K562 (cell line): ENCODE data around the gene CBX8. TPM values are rescaled to one million over a fixed set of nuclear protein-coding genes. Genes with fewer than 3 reads are reported as not detected.

ENCODE experiments used
- ATAC-seq: fragments of 200-7000 bp; cut with Tn5 transposase; 3 replicates; pipeline ENCODE4 v1.9.1; 2020; ENCODE audit warnings: moderate library complexity
- BruUV-seq: library from RNA; stranded (reverse); fragments of 400-500 nt; replicated peaks from 2 replicates; lab custom pipeline; 2021; lab: Mats Ljungman, UMichigan
- CTCF ChIA-PET: fragments of 300-600 bp; formaldehyde crosslinking; extraction: SDS; loops from one replicate; lab custom pipeline; 2021; ENCODE audit warnings: low intra/inter-chr PET ratio; lab: Yijun Ruan, JAX
- POLR2A ChIA-PET: fragments of 300-600, 350-650 bp; sonication (Branson Sonifier 250); formaldehyde crosslinking; extraction: SDS; loops from one replicate; lab custom pipeline; 2021; ENCODE audit warnings: antibody characterized with exemption, inconsistent platforms; lab: Yijun Ruan, JAX
- DNase-seq, 4 experiments: peaks; one replicate each; pipeline versions ENCODE4 v3.0.0 to v3.0.0-alpha.2; 2011 to 2018; ENCODE audit warnings: low spot score in 3 of 4, mixed read lengths in 3 of 4; ENCODE audit errors: extremely low read depth in 1 of 4
- FAIRE-seq: peaks from 2 replicates; lab custom pipeline; 2011; peaks lifted over from hg19 to GRCh38; lab: Jason Lieb, UNC
- H2AFZ ChIP-seq: 2 replicates; pipeline ENCODE4 v1.6.0; 2011; ENCODE audit warnings: low read depth, low read length, control low read depth, inconsistent platforms
- H3K27ac ChIP-seq: fragments of 200-600 bp; 3 replicates; pipeline ENCODE4 v1.8.0; 2011; ENCODE audit warnings: low read depth, mild to moderate bottlenecking, control low read depth, inconsistent platforms, low read length, moderate library complexity, mixed read lengths; ENCODE audit errors: extremely low read depth
- H3K27me3 ChIP-seq, 2 experiments: fragments of 300-600 bp in 1 of 2; 2 replicates in 1 of 2; 3 replicates in 1 of 2; pipeline versions ENCODE4 v1.6.0 to v1.8.0; 2011; ENCODE audit warnings: inconsistent platforms in 2 of 2, low read length in 2 of 2, mild to moderate bottlenecking in 1 of 2, mixed read lengths in 1 of 2, moderate library complexity in 1 of 2; ENCODE audit not compliant: control insufficient read depth in 2 of 2, insufficient read depth in 2 of 2
- H3K36me3 ChIP-seq: fragments of 300-600 bp; 3 replicates; pipeline ENCODE4 v1.8.0; 2011; ENCODE audit warnings: mild to moderate bottlenecking, low read length, inconsistent platforms; ENCODE audit not compliant: control insufficient read depth, insufficient read depth
- H3K4me1 ChIP-seq, 2 experiments: fragments of 200-600 bp in 1 of 2; replicated peaks in 1 of 2; 2 replicates in 1 of 2; 3 replicates in 1 of 2; pipeline versions ENCODE4 v1.5.1 to v1.8.0; 2011; ENCODE audit warnings: inconsistent platforms in 2 of 2, low read length in 2 of 2, mild to moderate bottlenecking in 1 of 2, mixed read lengths in 1 of 2, moderate library complexity in 1 of 2; ENCODE audit not compliant: control insufficient read depth in 2 of 2, insufficient read depth in 2 of 2
- H3K4me2 ChIP-seq: 2 replicates; pipeline ENCODE4 v1.6.1; 2011; ENCODE audit warnings: low read length, control low read depth, inconsistent platforms, mixed read lengths; ENCODE audit not compliant: insufficient read depth
- H3K4me3 ChIP-seq: fragments of 200-600 bp; sonication (generic), shearing (Covaris generic); 2 replicates; pipeline ENCODE4 v1.5.1; 2016; ENCODE audit warnings: control low read depth, inconsistent platforms
- H3K79me2 ChIP-seq: fragments of 200-600 bp; 3 replicates; pipeline ENCODE4 v1.8.0; 2011; ENCODE audit warnings: low read length, inconsistent platforms; ENCODE audit not compliant: control insufficient read depth, insufficient read depth
- H3K9ac ChIP-seq, 2 experiments: 2 replicates each; pipeline versions ENCODE4 v1.6.0 to v1.6.1; 2011; ENCODE audit warnings: low read depth in 2 of 2, low read length in 2 of 2, control low read depth in 1 of 2, inconsistent platforms in 1 of 2, mild to moderate bottlenecking in 1 of 2, mixed read lengths in 1 of 2; ENCODE audit not compliant: insufficient read depth in 1 of 2
- H3K9me1 ChIP-seq: one replicate; pipeline ENCODE4 v1.6.0; 2011; ENCODE audit warnings: inconsistent platforms, mild to moderate bottlenecking, low read length, moderate library complexity; ENCODE audit not compliant: control insufficient read depth, insufficient read depth
- H3K9me3 ChIP-seq: replicated peaks from 2 replicates; pipeline ENCODE4 v1.5.1; 2011; ENCODE audit warnings: low read depth, low read length, inconsistent platforms; ENCODE audit not compliant: control insufficient read depth, insufficient read depth
- H4K20me1 ChIP-seq: replicated peaks from 2 replicates; pipeline ENCODE4 v1.6.1; 2011; ENCODE audit warnings: low read length, inconsistent platforms, mixed read lengths; ENCODE audit not compliant: control insufficient read depth, insufficient read depth
- NFRKB ChIP-seq: fragments of 450-650 bp; IDR thresholded peaks from 2 replicates; pipeline ENCODE4 v1.6.1; 2016; ENCODE audit warnings: low read depth
- POLR2G ChIP-seq: fragments of 200-400 bp; formaldehyde crosslinking; IDR thresholded peaks from 2 replicates; pipeline ENCODE4 v1.6.1; 2017; ENCODE audit warnings: low read depth, mild to moderate bottlenecking, antibody characterized with exemption, low read length, moderate library complexity
- SAP30 ChIP-seq: fragments of 200-600 bp; sonication (generic); IDR thresholded peaks from 2 replicates; pipeline ENCODE4 v1.6.1; 2012; ENCODE audit warnings: borderline replicate concordance, low read depth, mild to moderate bottlenecking, moderate library complexity, low read length, control low read depth, inconsistent platforms; ENCODE audit not compliant: insufficient read depth, poor library complexity, severe bottlenecking
- TCF15 ChIP-seq: fragments of 250-450 bp; sonication (Bioruptor Pico); IDR thresholded peaks from 2 replicates; pipeline ENCODE4 v1.8.0; 2022; ENCODE audit warnings: moderate library complexity, mild to moderate bottlenecking, inconsistent platforms
- XRCC4 ChIP-seq: IDR thresholded peaks from one replicate; pipeline ENCODE4 v1.6.1; 2011; ENCODE audit not compliant: insufficient read depth, insufficient read length; ENCODE audit errors: extremely low read depth
- ZBTB40 ChIP-seq, 2 experiments: fragments of 450-650 bp in 1 of 2; sonication (generic) in 1 of 2; formaldehyde crosslinking in 1 of 2; IDR thresholded peaks; 2 replicates each; pipeline versions ENCODE4 v1.7.1 to v1.9.0; 2016 to 2022; ENCODE audit warnings: inconsistent platforms in 1 of 2, mild to moderate bottlenecking in 1 of 2, missing genetic modification reagents in 1 of 2
- ZNF280B ChIP-seq: fragments of 250-450 bp; sonication (Bioruptor Pico); IDR thresholded peaks from 2 replicates; pipeline ENCODE4 v1.5.1; 2021; ENCODE audit warnings: mild to moderate bottlenecking
- WGBS: fragments of 100-300 bp; shearing (Covaris generic); methylation state at CpG from one replicate; pipeline ENCODE4 v1.1.6; 2016; ENCODE audit warnings: low coverage, mixed read lengths; ENCODE audit not compliant: insufficient coverage; ENCODE audit errors: missing lambda C conversion rate; 5-methylcytosine and 5-hydroxymethylcytosine counted together
- in situ Hi-C: fragments of 300-500 bp; cut with MboI; formaldehyde crosslinking; loops from 4 replicates; pipeline ENCODE4 v1.15.0; 2018; ENCODE audit warnings: inconsistent platforms, mixed read lengths
- intact Hi-C: fragments of 100-400 bp; cut with micrococcal nuclease; formaldehyde crosslinking; loops from 2 replicates; pipeline ENCODE4 v1.14.2; 2022
- polyA plus RNA-seq, 8 experiments: library from polyadenylated mRNA; depleted of rRNA in 4 of 8; stranded (reverse) in 5 of 8; unstranded in 3 of 8; fragments of >200 nt; fragmentation: Nextera tagmentation in 2 of 8; fragmentation: Illumina TruSeq in 1 of 8; extraction: Ambion mirVana in 2 of 8; extraction: Trizol in 1 of 8; gene quantifications; 2 replicates each; pipeline versions ENCODE4 v1.2.1 to v1.2.3, GENCODE V29; 2011 to 2014; ENCODE audit warnings: inconsistent platforms in 1 of 8, missing spikeins in 1 of 8
- total RNA-seq, 7 experiments: library from RNA; depleted of rRNA in 6 of 7; stranded (reverse); fragments of >200 nt in 6 of 7; fragmentation: Illumina TruSeq in 2 of 7; extraction: Trizol in 2 of 7; gene quantifications; 2 replicates each; pipeline versions ENCODE4 v1.2.1 to v1.2.3, GENCODE V29; 2011 to 2021; ENCODE audit warnings: low replicate concordance in 1 of 7

CBX8 gene
- total and polyA plus RNA-seq, 9 of the 15 experiments (the other 6 are each of a cell fraction or from before 2014, with no cell fraction given): 0.08 to 11.9 (median 2.6) TPM

- in situ Hi-C loops: loop anchor here (5.0 kb wide), 1 partner anchor 36 kb away; no protein-coding TSS in a partner anchor
- no TSS peak for BruUV-seq
- H4K20me1 ChIP-seq: peaks cover 21% of the 10 kb centered on the region
- peak overlapping the region; percentile 71 for H3K27ac ChIP-seq
- peak overlapping the region; percentile 68 to 95 for H3K9ac ChIP-seq
- ChIA-PET CTCF (interaction anchor here (0.7 kb wide), 1 partner anchor 92 kb away, joined by 3 read pairs; no protein-coding TSS in a partner anchor), POLR2A (interaction anchor here (0.6 to 17.8 kb wide), 14 partner anchors 9 to 308 kb away, joined by 3 to 386 read pairs (median 4); partner anchors contain the start of gene CBX8)
- peaks cover 38% of the 10 kb centered on the region; the same call in 1 of the 3 replicates for H3K36me3 ChIP-seq
- H2AFZ ChIP-seq: no peak overlapping the region
- DNase-seq (peak in 1 of 4 experiments; percentile 47), ATAC-seq (no peak), FAIRE-seq (peak; percentile 71)
- H3K27me3 ChIP-seq: no peaks in the 10 kb centered on the region
- peaks cover 55% of the 10 kb centered on the region for H3K79me2 ChIP-seq
- WGBS: 4% methylated on average over 18 of the region's 30 CpGs
- peaks cover 34 to 83% of the 10 kb centered on the region in 2 experiments for H3K4me1 ChIP-seq
- intact Hi-C loops: loop anchor here (2.0 to 10.0 kb wide), 3 partner anchors 41 to 93 kb away; partner anchors contain the start of gene CBX8
- H3K4me3 ChIP-seq: peak overlapping the region; percentile 74
- peak overlapping the region; percentile 88 for H3K4me2 ChIP-seq
- H3K9me1 ChIP-seq: peaks cover 4% of the 10 kb centered on the region
- H3K9me3 ChIP-seq: no peaks in the 10 kb centered on the region
- TF ChIP-seq POLR2G: 0 out of 2 replicates have a peak, but pooled peaks have one; percentile 3
- no peak for TF ChIP-seq TCF15 (CRISPR knock-in tag)
- no peak for TF ChIP-seq ZNF280B (CRISPR knock-in tag)
- TF ChIP-seq NFRKB: no peak
- TF ChIP-seq ZBTB40 (IDR thresholded peaks at IDR 0.05): 0 out of 2 replicates have a peak, but pooled peaks have one; percentile 28
- TF ChIP-seq ZBTB40 (CRISPR knock-in tag; IDR thresholded peaks at IDR 0.05): no peak
- peak; percentile 39 for TF ChIP-seq SAP30
- no peak for TF ChIP-seq XRCC4
Observed at GRCh38 chr17:79837888-79838521, 41.1 kb upstream of the CBX8 start.
